CD4-positive, alpha-beta T cell treated with Interferon alpha-2 for 1 hour (primary cell): Measurements from ENCODE around the gene TRMT2B.
"Not testable (repeated sequence)": the region's sequence is repeated elsewhere in the genome, so short reads cannot be mapped to it uniquely, and the experiment has no call there.

ENCODE experiments used
- DNase-seq, 2 donors: peaks; one replicate each; pipeline ENCODE4 v3.0.0-alpha.2; 2020 to 2022

The TRMT2B gene

DNA sequence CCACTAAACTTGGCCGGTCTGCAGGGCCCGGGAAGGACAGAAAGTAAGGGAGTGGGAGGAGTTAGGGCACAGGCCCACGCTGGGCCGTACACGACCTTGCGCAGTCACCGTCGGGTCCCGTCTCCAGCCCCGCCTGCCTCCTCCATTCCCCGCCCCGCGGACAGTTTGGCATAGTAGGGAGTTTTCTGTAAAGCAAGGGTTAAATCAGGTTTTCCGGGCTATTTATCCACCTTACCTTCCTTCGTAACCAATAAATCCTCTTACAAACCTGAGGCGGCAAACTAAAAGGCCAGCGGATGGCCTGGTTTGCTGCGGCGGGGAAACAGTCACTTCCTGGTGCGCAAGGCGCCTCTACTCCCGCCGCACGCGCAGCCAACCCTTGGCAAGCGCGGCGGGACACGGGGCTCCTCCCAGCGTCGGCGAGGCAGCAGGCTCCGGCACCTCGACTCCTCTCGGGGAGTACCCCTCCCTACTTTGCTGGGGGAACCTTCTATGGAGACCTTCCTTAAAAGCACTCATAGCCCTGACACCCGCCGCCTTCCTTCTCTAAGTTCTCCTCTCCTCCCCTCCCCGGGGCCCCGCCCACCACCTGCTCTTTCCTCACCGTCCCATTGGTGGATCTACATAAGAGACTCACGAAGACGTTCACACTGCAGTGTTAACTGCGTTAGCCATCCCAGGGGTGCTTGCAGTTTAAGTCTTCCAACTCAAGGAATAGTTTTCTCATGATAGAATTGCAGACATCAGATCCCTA, at the start of gene TRMT2B:
Gene TRMT2B (minus strand): TSS at position 563 of the 754 bp plus-strand sequence. CDS start 9,822 bp downstream, outside the sequence.
- DNase-seq: peak; percentile 81 to 83

GRCh38 chrX:101097546-101098453, 45.9 kb upstream of the TRMT2B start, which contains the start of gene CENPI:
Gene CENPI, plus strand, starts transcription at chrX:101098204. Its CDS starts 2,867 bp downstream, at chrX:101101071.
- DNase-seq: peak; percentile 95 to 96

DNA sequence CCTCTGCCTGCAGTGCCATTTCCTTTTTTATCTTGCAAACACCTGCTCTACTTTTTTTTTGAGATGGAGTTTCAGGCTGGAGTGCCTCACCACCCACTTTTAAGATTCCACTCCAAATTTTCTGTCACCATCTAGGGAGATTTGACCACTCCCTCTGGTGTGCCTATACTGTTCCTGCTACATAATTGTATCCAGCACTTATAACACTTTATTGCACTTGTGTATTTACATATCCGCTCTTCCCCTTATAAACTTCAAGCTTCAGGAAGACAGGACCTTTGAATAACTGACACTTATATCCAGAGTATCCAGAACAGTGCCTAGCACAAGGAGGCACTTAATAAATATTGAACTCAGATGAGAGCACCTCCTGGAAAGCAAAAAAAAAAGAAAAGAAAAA, 39.9 kb upstream of the TRMT2B start:
- no peak for DNase-seq

- no peak for DNase-seq
Measured at GRCh38 chrX:101081231-101081630, 29.3 kb upstream of the TRMT2B start.

DNA sequence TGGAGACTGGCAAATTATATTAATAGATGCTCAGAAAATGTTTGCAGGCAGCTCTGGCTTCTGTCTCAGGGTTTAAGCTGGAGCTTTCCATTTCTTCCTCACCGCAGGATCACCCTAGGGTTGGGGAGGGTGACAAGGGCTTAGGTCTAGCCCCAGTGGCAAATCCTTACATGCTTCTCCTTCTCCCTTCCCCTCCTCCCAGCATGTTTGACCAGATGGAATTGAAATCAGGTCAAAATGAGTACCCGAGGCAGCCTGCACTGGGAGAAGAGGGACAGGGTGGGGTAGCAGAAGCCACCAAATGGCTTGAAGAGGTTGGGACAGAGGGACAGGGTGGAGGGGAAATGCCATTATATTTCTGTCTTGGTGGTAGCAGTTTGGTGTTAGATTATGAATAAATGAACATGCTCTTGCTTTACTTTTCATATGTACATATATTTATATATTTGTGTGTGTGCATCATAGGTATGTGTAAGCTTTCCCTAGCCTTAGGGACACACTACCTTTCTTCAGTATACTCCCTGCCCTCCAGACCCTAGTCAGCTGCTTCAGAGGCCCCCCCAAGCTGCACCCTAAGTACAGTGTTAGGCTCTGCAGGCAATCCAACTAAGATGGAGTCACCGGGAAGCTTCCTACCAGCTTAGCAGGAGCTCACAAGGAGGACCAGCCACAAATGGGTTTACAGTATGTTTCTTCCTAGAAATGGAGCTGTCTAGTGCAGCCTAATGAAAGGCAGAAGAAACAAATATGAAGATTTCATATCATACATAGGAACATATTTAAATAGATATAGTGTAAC, 28.6 kb upstream of the TRMT2B start:
- DNase-seq: no peak

- DNase-seq: no peak
Measured at GRCh38 chrX:101079736-101080270, 27.9 kb upstream of the TRMT2B start.

DNA sequence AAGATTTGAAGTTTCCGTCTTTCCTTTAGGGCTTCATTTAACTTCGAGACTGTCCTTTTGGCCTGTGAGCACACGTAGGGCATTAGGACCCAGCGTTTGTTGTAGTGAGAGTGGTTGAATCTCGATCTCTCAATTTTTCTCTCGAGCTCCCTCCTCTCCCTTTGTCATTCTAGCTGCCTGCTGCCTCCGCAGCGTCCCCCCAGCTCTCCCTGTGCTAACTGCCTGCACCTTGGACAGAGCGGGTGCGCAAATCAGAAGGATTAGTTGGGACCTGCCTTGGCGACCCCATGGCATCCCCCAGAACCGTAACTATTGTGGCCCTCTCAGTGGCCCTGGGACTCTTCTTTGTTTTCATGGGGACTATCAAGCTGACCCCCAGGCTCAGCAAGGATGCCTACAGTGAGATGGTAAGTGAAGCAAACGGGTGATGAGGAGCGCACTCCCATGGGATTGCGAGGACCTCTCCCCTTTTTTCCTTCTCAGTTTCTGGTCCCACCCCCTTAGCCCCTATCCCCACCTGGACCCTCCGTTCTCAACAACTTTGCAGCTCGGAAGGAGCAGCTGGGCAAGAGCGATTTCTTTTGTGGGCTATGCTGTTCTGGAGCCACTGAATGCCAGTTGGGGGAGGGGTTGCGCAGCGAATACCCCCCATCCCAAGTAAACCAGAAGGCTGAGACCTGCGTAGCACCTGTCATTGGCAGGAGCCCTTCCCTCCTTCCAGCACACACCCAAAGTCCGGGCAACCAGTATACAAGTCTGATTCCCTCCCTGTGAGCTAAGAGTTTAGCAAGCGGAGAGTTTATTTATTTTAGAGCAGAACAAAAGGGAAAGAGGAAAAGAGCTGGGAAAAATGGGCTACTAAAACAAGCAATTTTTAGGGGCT, 27.0 kb upstream of the TRMT2B start, which contains the start of gene TMEM35A:
Gene TMEM35A (plus strand): TSS at position 164 of the 883 bp plus-strand sequence. CDS start 124 bp downstream, at position 288.
- DNase-seq: no peak

GRCh38 chrX:101071582-101071981, 19.7 kb upstream of the TRMT2B start:
- DNase-seq: no peak

- DNase-seq: no peak
Measured at GRCh38 chrX:101062176-101062575, 10.3 kb upstream of the TRMT2B start.

DNA sequence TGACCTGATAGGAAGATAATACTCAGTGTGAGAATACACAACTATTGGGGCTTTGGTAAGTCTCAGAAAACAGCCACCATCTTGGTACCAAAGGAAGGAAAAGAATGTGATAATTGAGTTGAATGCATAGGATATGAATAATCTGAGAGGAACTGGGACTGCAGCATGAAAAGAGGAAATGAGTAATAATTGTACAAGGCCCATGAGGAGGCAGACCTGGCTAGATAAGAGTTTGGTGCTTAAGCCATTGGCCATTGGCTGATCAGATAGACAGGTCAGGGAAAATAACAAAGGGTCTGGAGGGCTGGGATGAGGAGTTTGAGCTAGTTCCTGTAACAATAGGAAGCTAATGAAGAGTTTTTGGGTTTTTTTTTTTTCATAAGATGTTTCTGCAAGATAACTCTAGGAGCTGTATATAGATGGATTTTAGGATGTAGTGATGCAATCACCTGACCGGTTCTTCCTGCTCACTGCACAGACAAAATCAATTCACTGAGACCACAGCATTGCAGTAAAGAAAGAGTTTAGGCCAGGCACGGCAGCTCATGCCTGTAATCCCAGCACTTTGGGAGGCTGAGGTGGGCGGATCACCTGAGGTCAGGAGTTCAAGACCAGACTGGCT, 5.3 kb upstream of the TRMT2B start:
- no peak for DNase-seq

DNA sequence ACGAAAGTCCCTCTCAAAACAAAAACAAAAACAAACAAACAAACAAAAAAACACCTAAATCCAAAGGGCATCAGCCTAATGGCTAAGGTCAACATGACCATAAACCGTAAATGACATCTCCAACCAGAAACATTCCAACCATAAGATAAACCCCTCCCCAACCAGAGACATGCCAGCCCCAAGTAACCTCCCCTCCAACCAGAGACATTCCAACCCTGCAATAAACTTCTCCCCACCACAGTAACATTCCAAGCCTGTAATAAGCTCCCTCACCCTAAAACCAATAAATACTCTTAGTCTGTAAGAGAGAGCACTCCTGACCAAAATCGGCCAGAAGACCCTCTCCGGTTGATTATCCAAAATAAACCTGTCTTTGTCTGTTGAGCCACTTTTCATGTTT, 4.6 kb upstream of the TRMT2B start:
- not testable (repeated sequence) for DNase-seq

- DNase-seq: no peak
Measured at GRCh38 chrX:101051153-101051548, 760 bp downstream of the TRMT2B start.

GRCh38 chrX:101040197-101040596, 11.7 kb downstream of the TRMT2B start:
- no peak for DNase-seq

- DNase-seq: no peak
Measured at GRCh38 chrX:101037231-101037630, 14.7 kb downstream of the TRMT2B start.

- no peak for DNase-seq
Measured at GRCh38 chrX:101029665-101030064, 22.2 kb downstream of the TRMT2B start.

DNA sequence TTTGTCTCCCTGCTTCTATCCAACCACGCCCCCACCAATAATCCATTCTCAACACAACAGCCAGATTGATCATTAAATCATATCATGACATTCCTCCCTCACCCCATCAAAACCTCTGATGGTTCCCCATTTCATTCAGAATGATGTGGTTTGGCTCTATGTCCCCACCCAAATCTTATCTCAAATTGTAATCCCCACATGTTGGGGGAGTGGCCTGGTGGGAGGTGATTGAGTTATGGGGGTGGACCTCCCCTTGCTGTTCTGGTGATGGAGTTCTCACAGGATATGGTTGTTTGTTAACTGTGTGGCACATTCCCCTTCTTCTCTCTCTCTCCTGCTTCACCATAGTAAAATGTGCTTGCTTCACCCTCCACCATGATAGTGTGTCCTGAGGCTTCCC, 23.3 kb downstream of the TRMT2B start:
- no peak for DNase-seq

- DNase-seq: no peak
Measured at GRCh38 chrX:101025126-101025525, 26.8 kb downstream of the TRMT2B start.

DNA sequence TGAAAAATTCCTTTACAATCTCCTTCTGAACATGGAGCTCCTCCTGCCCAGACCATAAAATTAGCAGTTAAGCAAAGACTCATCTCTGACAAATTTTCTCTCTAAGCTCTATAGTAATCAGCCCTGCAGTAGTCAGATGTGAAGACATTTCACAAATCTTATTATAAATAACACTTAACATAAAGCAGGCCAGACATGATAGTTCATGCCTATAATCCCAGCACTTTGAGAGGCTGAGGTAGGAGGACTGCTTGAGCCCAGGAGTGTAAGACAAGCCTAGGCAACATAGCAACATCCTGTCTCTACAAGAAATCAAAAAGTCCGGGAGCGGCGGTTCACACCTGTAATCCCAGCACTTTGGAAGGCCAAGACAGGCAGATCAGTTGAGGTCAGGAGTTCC, 29.9 kb downstream of the TRMT2B start:
- no peak for DNase-seq

GRCh38 chrX:101012031-101012430, 39.9 kb downstream of the TRMT2B start:
- DNase-seq: not testable (repeated sequence)

DNA sequence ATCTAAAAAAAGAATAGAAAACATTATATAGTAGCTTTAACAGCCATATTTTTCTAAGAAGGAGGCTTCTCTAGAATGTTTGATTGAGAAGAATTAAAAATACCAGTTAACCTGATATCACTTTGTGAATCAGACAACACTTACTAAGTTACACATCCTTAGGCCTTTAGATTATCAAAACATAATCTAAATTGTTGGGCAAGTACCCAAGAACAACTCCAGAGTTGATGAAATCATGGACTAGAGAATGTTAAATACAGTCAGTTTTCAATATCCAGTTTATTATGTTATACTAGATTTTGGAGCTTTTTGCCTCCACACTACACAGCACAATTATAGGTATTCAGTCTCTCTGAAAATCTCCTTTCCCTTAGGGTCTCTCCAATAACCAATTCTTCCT, 42.8 kb downstream of the TRMT2B start:
- no peak for DNase-seq

GRCh38 chrX:100999451-100999850, 52.5 kb downstream of the TRMT2B start:
- DNase-seq: no peak
